IPS-NIHi7 (cell line): ENCODE results near the gene AJM1.
A peak's percentile ranks its signal among the peaks of the same experiment; 100 is the strongest.
"Not testable (repeated sequence)": the region's sequence is repeated elsewhere in the genome, so short reads cannot be mapped to it uniquely, and the experiment has no call there.

ENCODE experiments used
- DNase-seq: peaks from one replicate; pipeline ENCODE4 v3.0.0; 2012; ENCODE audit warnings: mixed read lengths; ENCODE audit errors: extremely low spot score

Gene AJM1

GRCh38 chr9:136831720-136832104 is 10.6 kb upstream of the AJM1 start:
- DNase-seq = no peak

- DNase-seq = no peak
Observed at GRCh38 chr9:136832581-136832980, 9.7 kb upstream of the AJM1 start.

- not testable (repeated sequence) for DNase-seq
Observed at GRCh38 chr9:136833381-136834048, 8.8 kb upstream of the AJM1 start.

GRCh38 chr9:136835162-136835931 is 6.9 kb upstream of the AJM1 start:
- DNase-seq = no peak

- DNase-seq = no peak
Observed at GRCh38 chr9:136835932-136836904, 6.1 kb upstream of the AJM1 start.

GRCh38 chr9:136837146-136837855 is 5.0 kb upstream of the AJM1 start:
- no peak for DNase-seq

- not testable (repeated sequence) for DNase-seq
Observed at GRCh38 chr9:136837856-136838277, 4.4 kb upstream of the AJM1 start.

GRCh38 chr9:136838314-136839228 is 3.7 kb upstream of the AJM1 start:
- DNase-seq = no peak

- DNase-seq = no peak
Observed at GRCh38 chr9:136839229-136840139, 2.8 kb upstream of the AJM1 start.

GRCh38 chr9:136840140-136840876 is 2.0 kb upstream of the AJM1 start:
- peak; percentile 58 for DNase-seq

GRCh38 chr9:136840877-136841645 is 1.2 kb upstream of the AJM1 start:
- no peak for DNase-seq

- not testable (repeated sequence) for DNase-seq
Observed at GRCh38 chr9:136841646-136842379, 465 bp upstream of the AJM1 start.

GRCh38 chr9:136843159-136843800 is 1.0 kb downstream of the AJM1 start:
- not testable (repeated sequence) for DNase-seq

GRCh38 chr9:136843801-136844740 is 1.8 kb downstream of the AJM1 start:
- not testable (repeated sequence) for DNase-seq

GRCh38 chr9:136844761-136845464 is 2.6 kb downstream of the AJM1 start:
- no peak for DNase-seq
